ENCODE data around the gene CLNK. TPM values are rescaled to one million over a fixed set of nuclear protein-coding genes. Genes with fewer than 3 reads are reported as not detected.

The CLNK gene
- total RNA-seq, 1 experiment from 2014 or later = not detected

- H3K56ac ChIP-seq (ENCODE audit: insufficient read length, low read depth, low read length) = no peak overlapping the region
Observed at GRCh38 chr4:10666616-10667015, 18.0 kb downstream of the CLNK start.

More at GRCh38 chr4:10666616-10667015, 18.0 kb downstream of the CLNK start:
- Histone ChIP-seq H2BK15ac (ENCODE audit: low read depth, low read length) (no peak overlapping the region), H4K5ac (ENCODE audit: insufficient read length, low read depth, low read length) (no peak overlapping the region), H3K27ac (ENCODE audit: insufficient read length, low read depth, low read length) (no peak overlapping the region), H2AK5ac (ENCODE audit: insufficient read length, low read length) (no peak overlapping the region), H4K91ac (ENCODE audit: insufficient read length, low read depth, low read length) (no peak overlapping the region), H3K4ac (ENCODE audit: low read depth, low read length) (no peak overlapping the region), H3K9me3 (ENCODE audit: control insufficient read depth, low read depth, low read length) (no peaks in the 10 kb centered on the region), H3K18ac (ENCODE audit: insufficient read length, low read depth, low read length) (no peak overlapping the region), H2AFZ (ENCODE audit: low read length) (no peak overlapping the region), H2BK12ac (ENCODE audit: insufficient read length, low read depth, low read length) (no peak overlapping the region), H4K20me1 (ENCODE audit: control insufficient read depth, insufficient read depth, insufficient read length) (no peaks in the 10 kb centered on the region), H3K14ac (ENCODE audit: insufficient read depth, low read length) (no peak overlapping the region), H2BK5ac (ENCODE audit: insufficient read length, low read length) (no peak overlapping the region), H3K4me1 (ENCODE audit: insufficient read depth, low read length) (no peaks in the 10 kb centered on the region), H2BK20ac (ENCODE audit: low read depth, low read length, poor library complexity, severe bottlenecking) (no peak overlapping the region), H4K8ac (replicated peaks; ENCODE audit: insufficient read length, low read depth, low read length) (no peak overlapping the region), H3K23ac (ENCODE audit: insufficient read length, low read depth, low read length) (no peak overlapping the region), H3K79me2 (ENCODE audit: insufficient read depth, low read length) (no peaks in the 10 kb centered on the region), H2BK120ac (ENCODE audit: low read depth, low read length, poor library complexity, severe bottlenecking) (no peak overlapping the region), H3K27me3 (ENCODE audit: insufficient read depth, low read length) (no peaks in the 10 kb centered on the region), H3K9ac (ENCODE audit: extremely low read depth, insufficient read length, low read length) (no peak overlapping the region), H3K4me2 (ENCODE audit: insufficient read depth, insufficient read length, low read length) (no peak overlapping the region), H3K23me2 (ENCODE audit: insufficient read length, low read depth, low read length, poor library complexity, severe bottlenecking) (no peaks in the 10 kb centered on the region), H3T11ph (ENCODE audit: low read length) (no peak overlapping the region), H3K79me1 (ENCODE audit: insufficient read depth, low read depth, low read length, poor library complexity, severe bottlenecking) (no peaks in the 10 kb centered on the region)
- Mint-ChIP-seq H3K27ac (no peak overlapping the region), H3K36me3 (ENCODE audit: insufficient read depth in 1 of 3, low read depth in 3 of 3) (no peaks in the 10 kb centered on the region), H3K4me1 (no peaks in the 10 kb centered on the region), H3K27me3 (ENCODE audit: low read depth) (peaks cover 3% of the 10 kb centered on the region; the same call in 1 of the 2 replicates), H3K4me3 (no peak overlapping the region), H3K9me3 (no peaks in the 10 kb centered on the region)
- DNase-seq = no peak
- TF ChIP-seq, protein P1, sequence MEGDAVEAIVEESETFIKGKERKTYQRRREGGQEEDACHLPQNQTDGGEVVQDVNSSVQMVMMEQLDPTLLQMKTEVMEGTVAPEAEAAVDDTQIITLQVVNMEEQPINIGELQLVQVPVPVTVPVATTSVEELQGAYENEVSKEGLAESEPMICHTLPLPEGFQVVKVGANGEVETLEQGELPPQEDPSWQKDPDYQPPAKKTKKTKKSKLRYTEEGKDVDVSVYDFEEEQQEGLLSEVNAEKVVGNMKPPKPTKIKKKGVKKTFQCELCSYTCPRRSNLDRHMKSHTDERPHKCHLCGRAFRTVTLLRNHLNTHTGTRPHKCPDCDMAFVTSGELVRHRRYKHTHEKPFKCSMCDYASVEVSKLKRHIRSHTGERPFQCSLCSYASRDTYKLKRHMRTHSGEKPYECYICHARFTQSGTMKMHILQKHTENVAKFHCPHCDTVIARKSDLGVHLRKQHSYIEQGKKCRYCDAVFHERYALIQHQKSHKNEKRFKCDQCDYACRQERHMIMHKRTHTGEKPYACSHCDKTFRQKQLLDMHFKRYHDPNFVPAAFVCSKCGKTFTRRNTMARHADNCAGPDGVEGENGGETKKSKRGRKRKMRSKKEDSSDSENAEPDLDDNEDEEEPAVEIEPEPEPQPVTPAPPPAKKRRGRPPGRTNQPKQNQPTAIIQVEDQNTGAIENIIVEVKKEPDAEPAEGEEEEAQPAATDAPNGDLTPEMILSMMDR (conservative IDR thresholded peaks at IDR 0.05) = no peak
- WGBS (ENCODE audit: extremely low coverage, insufficient read length, low lambda C conversion rate) = no CpG with 5 or more reads among the region's 6 CpGs

Measured in H9 (cell line).